ENCODE measurements around the gene PRR18. TPM values are rescaled to one million over a fixed set of nuclear protein-coding genes. Genes with fewer than 3 reads are reported as not detected.
A peak's percentile ranks its signal among the peaks of the same experiment; 100 is the strongest.

Gene PRR18
- total RNA-seq, 1 experiment from 2014 or later: not detected

DNA sequence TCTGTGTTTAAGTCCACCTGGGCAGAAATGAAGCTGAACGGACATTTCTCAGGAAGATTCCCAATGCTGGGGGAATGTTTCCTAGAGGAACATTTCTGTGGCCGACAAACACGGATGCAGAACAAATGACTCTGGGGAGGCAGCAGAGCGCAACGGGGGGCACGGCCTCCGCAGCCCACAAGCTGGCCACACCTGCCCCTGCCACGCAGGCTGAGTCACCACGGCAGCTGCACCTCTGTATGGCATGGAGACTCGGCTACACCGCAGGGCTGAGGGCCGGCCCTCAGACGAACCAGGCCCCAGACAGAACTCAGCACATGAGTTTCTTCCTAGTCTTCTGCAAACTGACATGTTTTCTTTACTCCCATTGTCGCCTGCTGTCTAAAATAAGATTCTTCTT is 10.0 kb upstream of the PRR18 start:
- Histone ChIP-seq H2BK20ac (ENCODE audit: low read depth, low read length, poor library complexity, severe bottlenecking) (no peak overlapping the region), H3K27me3 (ENCODE audit: insufficient read depth, low read length) (no peaks in the 10 kb centered on the region), H2BK120ac (ENCODE audit: low read depth, low read length, poor library complexity, severe bottlenecking) (no peak overlapping the region), H2BK5ac (ENCODE audit: insufficient read length, low read length) (no peak overlapping the region), H4K91ac (ENCODE audit: insufficient read length, low read depth, low read length) (no peak overlapping the region), H3K14ac (ENCODE audit: insufficient read depth, low read length) (no peak overlapping the region; the same call in 1 of the 2 replicates), H3K4me1 (ENCODE audit: insufficient read depth, low read length) (no peaks in the 10 kb centered on the region; the same call in 1 of the 2 replicates), H3K18ac (ENCODE audit: insufficient read length, low read depth, low read length) (no peak overlapping the region), H2AFZ (ENCODE audit: low read length) (no peak overlapping the region), H3K9me3 (ENCODE audit: control insufficient read depth, low read depth, low read length) (no peaks in the 10 kb centered on the region), H3K27ac (ENCODE audit: insufficient read length, low read depth, low read length) (no peak overlapping the region), H2BK15ac (ENCODE audit: low read depth, low read length) (no peak overlapping the region), H3K4ac (ENCODE audit: low read depth, low read length) (no peak overlapping the region), H4K8ac (replicated peaks; ENCODE audit: insufficient read length, low read depth, low read length) (no peak overlapping the region), H3K79me2 (ENCODE audit: insufficient read depth, low read length) (no peaks in the 10 kb centered on the region), H3K9ac (ENCODE audit: extremely low read depth, insufficient read length, low read length) (no peak overlapping the region), H3K23me2 (ENCODE audit: insufficient read length, low read depth, low read length, poor library complexity, severe bottlenecking) (no peaks in the 10 kb centered on the region), H4K5ac (ENCODE audit: insufficient read length, low read depth, low read length) (no peak overlapping the region), H3K23ac (ENCODE audit: insufficient read length, low read depth, low read length) (no peak overlapping the region), H3T11ph (ENCODE audit: low read length) (no peak overlapping the region), H2BK12ac (ENCODE audit: insufficient read length, low read depth, low read length) (no peak overlapping the region), H3K4me2 (ENCODE audit: insufficient read depth, insufficient read length, low read length) (no peak overlapping the region), H2AK5ac (ENCODE audit: insufficient read length, low read length) (no peak overlapping the region), H4K20me1 (ENCODE audit: control insufficient read depth, insufficient read depth, insufficient read length) (no peaks in the 10 kb centered on the region), H3K79me1 (ENCODE audit: insufficient read depth, low read depth, low read length, poor library complexity, severe bottlenecking) (no peaks in the 10 kb centered on the region), H3K56ac (ENCODE audit: insufficient read length, low read depth, low read length) (no peak overlapping the region)
- no peak for DNase-seq
- Mint-ChIP-seq H3K9me3 (no peaks in the 10 kb centered on the region; a peak in 1 of 5 replicates), H3K4me3 (no peak overlapping the region), H3K27ac (peak overlapping the region in 2 of 3 experiments; percentile 22 to 34; a peak in 3 of 7 replicates), H3K27me3 (ENCODE audit: low read depth) (no peaks in the 10 kb centered on the region; the same call in 1 of the 2 replicates), H3K4me1 (peaks cover 3 to 20% of the 10 kb centered on the region in 2 experiments; a peak in 3 of 4 replicates), H3K36me3 (ENCODE audit: insufficient read depth in 1 of 3, low read depth in 3 of 3) (peaks cover under 1 to 25% (median 6%) of the 10 kb centered on the region in 3 experiments; a peak in 5 of 7 replicates)
- TF ChIP-seq, protein P1, sequence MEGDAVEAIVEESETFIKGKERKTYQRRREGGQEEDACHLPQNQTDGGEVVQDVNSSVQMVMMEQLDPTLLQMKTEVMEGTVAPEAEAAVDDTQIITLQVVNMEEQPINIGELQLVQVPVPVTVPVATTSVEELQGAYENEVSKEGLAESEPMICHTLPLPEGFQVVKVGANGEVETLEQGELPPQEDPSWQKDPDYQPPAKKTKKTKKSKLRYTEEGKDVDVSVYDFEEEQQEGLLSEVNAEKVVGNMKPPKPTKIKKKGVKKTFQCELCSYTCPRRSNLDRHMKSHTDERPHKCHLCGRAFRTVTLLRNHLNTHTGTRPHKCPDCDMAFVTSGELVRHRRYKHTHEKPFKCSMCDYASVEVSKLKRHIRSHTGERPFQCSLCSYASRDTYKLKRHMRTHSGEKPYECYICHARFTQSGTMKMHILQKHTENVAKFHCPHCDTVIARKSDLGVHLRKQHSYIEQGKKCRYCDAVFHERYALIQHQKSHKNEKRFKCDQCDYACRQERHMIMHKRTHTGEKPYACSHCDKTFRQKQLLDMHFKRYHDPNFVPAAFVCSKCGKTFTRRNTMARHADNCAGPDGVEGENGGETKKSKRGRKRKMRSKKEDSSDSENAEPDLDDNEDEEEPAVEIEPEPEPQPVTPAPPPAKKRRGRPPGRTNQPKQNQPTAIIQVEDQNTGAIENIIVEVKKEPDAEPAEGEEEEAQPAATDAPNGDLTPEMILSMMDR (conservative IDR thresholded peaks at IDR 0.05): no peak
- no CpG with 5 or more reads among the region's 14 CpGs for WGBS (ENCODE audit: extremely low coverage, insufficient read length, low lambda C conversion rate)
